GM12801 (cell line): ENCODE data around the gene RNF148.

Experiments used
- CTCF ChIP-seq: IDR thresholded peaks from one replicate; pipeline ENCODE4 v1.5.1; 2011; ENCODE audit warnings: control low read depth; ENCODE audit not compliant: insufficient read length; ENCODE audit errors: extremely low read depth

The RNF148 gene

GRCh38 chr7:122727759-122728158 lies 25.0 kb upstream of the RNF148 start:
- no peak for TF ChIP-seq CTCF

DNA sequence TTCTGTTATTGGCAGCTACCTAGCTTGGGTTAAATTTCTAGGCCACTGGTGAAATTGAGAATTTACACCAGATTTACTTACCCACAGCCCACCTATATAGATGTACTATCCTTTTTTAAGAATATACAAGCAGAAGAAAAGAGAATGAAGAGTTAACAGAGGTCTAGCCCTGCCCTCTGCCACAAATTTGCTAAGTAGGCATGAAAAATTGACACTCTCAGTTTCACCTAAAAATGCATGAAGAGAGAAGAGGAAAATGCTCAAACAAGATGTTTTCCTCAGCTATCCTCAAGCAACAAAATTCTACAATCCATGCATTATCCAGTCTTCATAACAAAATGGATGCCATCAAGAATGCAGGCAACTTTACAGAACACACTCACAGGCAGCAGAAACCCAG lies 24.6 kb upstream of the RNF148 start:
- TF ChIP-seq CTCF = no peak

- no peak for TF ChIP-seq CTCF
Measured at GRCh38 chr7:122726881-122727280, 24.2 kb upstream of the RNF148 start.

- TF ChIP-seq CTCF = no peak
Measured at GRCh38 chr7:122724366-122724765, 21.6 kb upstream of the RNF148 start.

DNA sequence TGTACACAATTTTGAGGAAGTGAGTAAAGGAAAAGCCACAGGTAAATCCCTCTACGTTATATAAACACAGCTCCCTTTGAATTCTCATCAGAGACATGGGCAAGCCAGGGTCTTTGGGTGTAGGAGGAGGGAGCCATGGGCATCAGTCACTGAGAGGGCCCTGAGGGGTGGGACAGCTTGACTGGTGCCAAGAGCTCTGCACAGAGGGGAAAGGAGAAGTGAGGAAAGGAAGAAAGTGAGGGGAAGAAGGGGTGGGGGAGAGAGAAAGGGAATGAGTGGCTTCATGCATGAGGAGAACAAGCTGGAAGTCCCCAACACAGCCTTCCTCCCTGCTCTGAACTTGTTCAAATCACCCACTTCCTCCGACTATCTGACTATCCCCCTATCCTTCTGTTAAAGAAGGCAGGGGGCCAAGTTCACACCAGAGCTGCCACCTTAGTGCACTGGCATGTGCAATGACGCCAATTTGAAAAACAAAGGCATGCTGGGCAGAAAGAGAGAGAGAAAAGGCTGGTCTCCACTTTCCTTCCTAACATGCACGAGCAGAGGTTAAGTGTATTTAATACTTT lies 16.4 kb upstream of the RNF148 start:
- TF ChIP-seq CTCF = no peak

DNA sequence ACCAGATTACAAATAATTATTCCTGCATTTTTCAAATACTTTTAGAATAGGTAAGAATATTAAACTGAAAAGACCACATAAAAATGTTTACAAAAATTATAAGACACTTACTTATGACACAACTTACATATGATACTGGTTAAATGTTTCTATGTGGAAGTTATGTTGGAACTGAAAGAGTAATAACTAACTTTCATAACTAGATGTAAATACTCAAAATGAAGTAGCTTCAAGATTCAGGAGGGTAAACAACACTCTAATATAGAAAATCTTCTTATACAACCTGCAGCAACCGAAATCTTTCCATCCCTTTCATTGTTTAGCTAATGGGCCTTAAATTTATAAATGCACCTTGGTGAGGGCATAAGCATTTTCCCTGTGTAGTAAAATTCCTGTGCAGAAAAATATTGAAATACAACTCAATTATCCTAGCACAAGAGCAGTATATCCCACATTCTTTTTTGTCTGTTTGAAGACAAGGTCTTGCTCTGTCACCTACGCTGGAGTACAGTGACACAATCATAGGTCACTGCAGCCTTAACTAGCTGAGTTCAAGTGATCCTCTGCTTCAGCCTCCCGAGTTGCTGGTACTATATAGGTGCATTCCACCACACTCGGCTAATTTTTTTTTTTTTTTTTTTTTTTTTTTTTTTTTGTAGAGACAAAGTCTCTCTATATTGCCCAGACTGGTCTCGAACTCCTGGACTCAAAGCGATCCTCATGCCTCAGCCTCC lies 14.8 kb upstream of the RNF148 start:
- TF ChIP-seq CTCF = no peak

- no peak for TF ChIP-seq CTCF
Measured at GRCh38 chr7:122715183-122715582, 12.5 kb upstream of the RNF148 start.
